GM13977 (cell line): ENCODE data around the gene RNF25.

Experiments
- DNase-seq: peaks from one replicate; pipeline ENCODE4 v3.0.0; 2012; ENCODE audit warnings: low spot score
- in situ Hi-C: fragments of 300-500 bp; cut with MboI; formaldehyde crosslinking; loops from one replicate; pipeline ENCODE4 v1.12.0; 2022; ENCODE audit warnings: low sequenced_read_pairs, low pct_unique_long_range_greater_than_20kb, mixed read lengths, inconsistent platforms; ENCODE audit not compliant: unreplicated experiment
- TF ChIP-seq, protein P1 (sequence below): IDR thresholded peaks from 2 replicates; pipeline ENCODE4 v1.5.1; 2012; ENCODE audit warnings: mild to moderate bottlenecking, control low read depth; ENCODE audit not compliant: insufficient read depth; ENCODE audit errors: extremely low read depth, missing control alignments

RNF25 gene

DNA sequence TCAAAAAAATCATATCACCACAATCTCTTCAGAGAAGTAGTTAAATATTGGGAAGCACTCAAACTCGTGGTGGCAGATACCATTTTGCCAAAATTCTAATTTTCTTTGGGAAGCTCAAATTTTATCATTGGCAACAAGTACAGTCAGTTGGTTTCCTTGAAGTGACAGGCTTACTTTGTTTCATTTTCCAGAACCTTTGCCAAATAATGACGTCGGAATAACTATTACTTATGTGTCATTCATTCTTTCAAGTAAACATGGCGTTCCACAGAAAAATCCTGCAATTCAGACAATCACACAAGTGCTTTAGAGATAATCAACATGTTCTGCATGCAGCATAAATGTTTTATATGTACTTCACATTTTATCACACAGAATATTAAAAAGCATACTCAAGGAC lies 44.3 kb upstream of the RNF25 start:
- no peak for DNase-seq
- TF ChIP-seq, protein P1, sequence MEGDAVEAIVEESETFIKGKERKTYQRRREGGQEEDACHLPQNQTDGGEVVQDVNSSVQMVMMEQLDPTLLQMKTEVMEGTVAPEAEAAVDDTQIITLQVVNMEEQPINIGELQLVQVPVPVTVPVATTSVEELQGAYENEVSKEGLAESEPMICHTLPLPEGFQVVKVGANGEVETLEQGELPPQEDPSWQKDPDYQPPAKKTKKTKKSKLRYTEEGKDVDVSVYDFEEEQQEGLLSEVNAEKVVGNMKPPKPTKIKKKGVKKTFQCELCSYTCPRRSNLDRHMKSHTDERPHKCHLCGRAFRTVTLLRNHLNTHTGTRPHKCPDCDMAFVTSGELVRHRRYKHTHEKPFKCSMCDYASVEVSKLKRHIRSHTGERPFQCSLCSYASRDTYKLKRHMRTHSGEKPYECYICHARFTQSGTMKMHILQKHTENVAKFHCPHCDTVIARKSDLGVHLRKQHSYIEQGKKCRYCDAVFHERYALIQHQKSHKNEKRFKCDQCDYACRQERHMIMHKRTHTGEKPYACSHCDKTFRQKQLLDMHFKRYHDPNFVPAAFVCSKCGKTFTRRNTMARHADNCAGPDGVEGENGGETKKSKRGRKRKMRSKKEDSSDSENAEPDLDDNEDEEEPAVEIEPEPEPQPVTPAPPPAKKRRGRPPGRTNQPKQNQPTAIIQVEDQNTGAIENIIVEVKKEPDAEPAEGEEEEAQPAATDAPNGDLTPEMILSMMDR, result no peak
- in situ Hi-C loops, result no loop called here

DNA sequence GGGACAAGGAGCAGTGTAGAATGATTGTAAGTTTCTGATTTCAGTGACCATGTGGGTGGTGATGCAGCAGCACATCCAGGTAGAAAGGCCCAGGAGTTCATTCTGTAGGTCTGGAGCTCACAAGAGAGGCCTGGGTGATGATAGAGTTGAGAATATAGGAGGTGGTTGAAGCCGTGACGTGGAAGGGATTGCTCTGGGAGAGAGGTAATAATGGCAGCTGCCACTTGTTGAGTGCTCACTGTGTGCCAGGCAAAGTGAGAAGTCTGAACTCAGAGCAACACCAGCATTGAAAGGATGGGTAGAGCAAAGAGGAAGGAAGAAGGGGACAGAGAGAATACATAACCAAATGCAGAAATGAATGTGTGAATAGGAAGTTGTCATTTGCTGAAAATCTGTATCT lies 42.1 kb upstream of the RNF25 start:
- in situ Hi-C loops, result no loop called here
- DNase-seq, result no peak
- TF ChIP-seq, protein P1, result no peak

GRCh38 chr2:218711550-218711929 lies 39.7 kb upstream of the RNF25 start:
- peak; percentile 21 for DNase-seq
- TF ChIP-seq, protein P1, result no peak
- in situ Hi-C loops, result no loop called here

DNA sequence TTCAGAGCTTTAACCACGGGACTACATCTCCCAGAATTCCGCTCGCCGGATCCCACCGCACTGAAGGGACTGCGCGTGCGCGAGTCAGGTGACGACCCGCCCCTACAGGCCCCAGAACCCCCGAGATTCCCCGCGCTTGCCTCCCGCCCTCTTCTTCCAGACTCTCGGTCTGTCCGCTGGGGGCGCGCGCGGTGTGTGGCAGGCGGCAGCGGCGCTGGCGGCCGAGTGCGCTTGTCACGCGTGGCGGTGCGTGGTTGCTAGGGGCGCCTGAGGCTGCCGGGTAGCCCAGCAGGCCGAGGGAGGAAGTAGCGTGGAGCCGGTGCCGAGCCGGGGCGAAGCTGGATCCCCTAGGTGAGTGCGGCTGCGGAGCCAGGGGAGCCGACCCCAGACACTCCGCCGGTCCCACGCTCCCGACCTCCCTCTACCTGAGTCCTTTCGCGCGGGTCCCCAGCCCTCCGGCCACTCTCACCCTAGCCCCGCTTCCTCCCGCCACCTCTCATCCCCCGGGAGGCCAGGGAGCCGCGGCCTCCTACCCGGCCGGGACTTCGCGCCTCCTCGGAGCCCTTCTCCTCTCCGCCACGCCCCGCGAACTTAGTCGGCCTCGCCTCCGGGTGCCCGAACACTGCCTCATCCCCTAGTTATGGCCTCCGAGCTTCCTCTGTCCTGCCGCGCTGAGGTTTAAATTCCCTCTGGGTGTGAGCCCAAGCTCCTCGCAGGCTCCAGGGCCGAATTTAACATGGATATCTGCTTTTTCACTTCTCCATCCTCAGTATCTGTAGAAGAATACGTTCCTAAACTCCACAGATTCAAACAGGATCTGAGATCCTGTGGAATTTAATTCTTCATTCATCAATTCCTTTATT lies 39.1 kb upstream of the RNF25 start, which contains the start of gene TTLL4:
Gene TTLL4, plus strand, starts transcription at position 149 of the 863 bp plus-strand sequence. CDS start 26,842 bp downstream, outside the sequence.
- in situ Hi-C loops, result no loop called here
- DNase-seq, result peak; percentile 98
- TF ChIP-seq, protein P1, result peak; percentile 91

- in situ Hi-C loops, result no loop called here
- no peak for DNase-seq
- TF ChIP-seq, protein P1, result no peak
Observed at GRCh38 chr2:218710334-218710686, 38.5 kb upstream of the RNF25 start.

DNA sequence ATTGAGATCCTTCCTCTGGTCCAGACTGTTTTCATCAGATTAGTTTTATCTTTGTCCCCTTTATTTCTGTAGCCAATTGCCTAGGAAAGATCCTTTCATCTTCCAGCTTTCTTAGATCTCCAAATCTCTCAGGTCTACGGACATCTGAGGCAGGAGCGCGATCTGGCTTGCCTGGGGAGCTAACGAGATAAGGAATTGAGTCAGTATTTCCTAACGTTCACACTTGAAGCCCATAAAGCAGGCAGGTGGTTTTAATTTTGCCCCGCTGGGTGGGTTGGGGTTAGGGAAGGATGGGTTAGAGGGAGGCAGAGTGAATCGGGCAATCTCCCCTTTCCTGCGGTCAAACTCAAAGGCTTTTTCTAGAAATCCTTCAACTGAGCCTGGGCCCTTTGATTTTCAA lies 38.1 kb upstream of the RNF25 start:
- DNase-seq, result no peak
- TF ChIP-seq, protein P1, result no peak
- in situ Hi-C loops, result no loop called here
